MM.1S (cell line): ENCODE results near the gene ALKBH2.

Experiments used
- DNase-seq: peaks from one replicate; pipeline ENCODE4 v3.0.0-alpha.2; 2015
- H2AFZ ChIP-seq: fragments of 300-600 bp; sonication (generic); 2 replicates; pipeline ENCODE4 v1.6.0; 2016; ENCODE audit warnings: antibody characterized with exemption, low read length
- H3F3A ChIP-seq: fragments of 300-600 bp; sonication (generic); 2 replicates; pipeline ENCODE4 v1.6.1; 2016; ENCODE audit warnings: mild to moderate bottlenecking, antibody characterized with exemption, low read length, moderate library complexity, mixed read lengths; ENCODE audit not compliant: insufficient read depth
- H3K27ac ChIP-seq: fragments of 300-600 bp; sonication (generic); 2 replicates; pipeline ENCODE4 v1.5.1; 2016; ENCODE audit warnings: mild to moderate bottlenecking, low read length
- H3K27me3 ChIP-seq: fragments of 300-600 bp; sonication (generic); replicated peaks from 2 replicates; pipeline ENCODE4 v1.6.0; 2016; ENCODE audit warnings: low read length; ENCODE audit not compliant: insufficient read depth
- H3K36me3 ChIP-seq: fragments of 300-600 bp; sonication (generic); replicated peaks from 2 replicates; pipeline ENCODE4 v1.6.1; 2016; ENCODE audit warnings: mild to moderate bottlenecking, low read length, mixed read lengths; ENCODE audit not compliant: insufficient read depth
- H3K4me1 ChIP-seq: fragments of 300-600 bp; sonication (generic); 2 replicates; pipeline ENCODE4 v1.6.1; 2016; ENCODE audit warnings: low read length, mixed read lengths
- H3K4me2 ChIP-seq: fragments of 300-600 bp; sonication (generic); 2 replicates; pipeline ENCODE4 v1.6.0; 2016; ENCODE audit warnings: low read depth, low read length
- H3K4me3 ChIP-seq: fragments of 300-600 bp; sonication (generic); 2 replicates; pipeline ENCODE4 v1.5.1; 2016; ENCODE audit warnings: low read length, mixed read lengths
- H3K79me2 ChIP-seq: fragments of 300-600 bp; sonication (generic); 2 replicates; pipeline ENCODE4 v1.6.1; 2016; ENCODE audit warnings: mixed run types, low read length, mixed read lengths
- H3K9ac ChIP-seq: fragments of 300-600 bp; sonication (generic); 2 replicates; pipeline ENCODE4 v1.6.1; 2016; ENCODE audit warnings: low read length, mixed read lengths
- H3K9me2 ChIP-seq: fragments of 300-600 bp; sonication (generic); replicated peaks from 2 replicates; pipeline ENCODE4 v1.6.1; 2016; ENCODE audit warnings: mild to moderate bottlenecking, low read length, mixed read lengths; ENCODE audit not compliant: insufficient read depth
- H3K9me3 ChIP-seq: fragments of 300-600 bp; sonication (generic); replicated peaks from 2 replicates; pipeline ENCODE4 v1.6.1; 2016; ENCODE audit warnings: mild to moderate bottlenecking, low read length, mixed read lengths; ENCODE audit not compliant: insufficient read depth
- H4K20me1 ChIP-seq: fragments of 300-600 bp; sonication (generic); 2 replicates; pipeline ENCODE4 v1.6.1; 2016; ENCODE audit warnings: mild to moderate bottlenecking, low read length, moderate library complexity, mixed read lengths; ENCODE audit not compliant: insufficient read depth
- CTCF ChIP-seq: fragments of 300-600 bp; sonication (generic); IDR thresholded peaks from 2 replicates; pipeline ENCODE4 v1.5.1; 2016; ENCODE audit warnings: antibody characterized with exemption, low read length, mixed read lengths
- EZH2 ChIP-seq: fragments of 300-600 bp; sonication (generic); optimal IDR thresholded peaks from 2 replicates; pipeline ENCODE3; 2017; ENCODE audit warnings: low read depth, mild to moderate bottlenecking, antibody characterized with exemption, low read length, mixed read lengths
- EZH2phosphoT487 ChIP-seq: fragments of 300-600 bp; sonication (generic); IDR thresholded peaks from 2 replicates; pipeline ENCODE4 v1.6.1; 2018; ENCODE audit warnings: antibody characterized with exemption, low read length

The ALKBH2 gene

GRCh38 chr12:109137055-109137454 is 43.8 kb upstream of the ALKBH2 start:
- Histone ChIP-seq H2AFZ (no peak overlapping the region), H3K36me3 (no peaks in the 10 kb centered on the region), H3K4me3 (no peak overlapping the region), H3F3A (no peaks in the 10 kb centered on the region), H3K27ac (no peak overlapping the region), H3K27me3 (no peaks in the 10 kb centered on the region), H3K4me1 (0 out of 2 replicates have a peak, but pooled peaks cover under 1% of the 10 kb centered on the region), H3K4me2 (no peak overlapping the region), H4K20me1 (no peaks in the 10 kb centered on the region), H3K9me3 (no peaks in the 10 kb centered on the region), H3K9ac (no peak overlapping the region), H3K9me2 (no peaks in the 10 kb centered on the region), H3K79me2 (peaks cover 9% of the 10 kb centered on the region; the same call in 1 of the 2 replicates)
- no peak for DNase-seq
- no peak for TF ChIP-seq EZH2phosphoT487
- TF ChIP-seq EZH2 = no peak
- no peak for TF ChIP-seq CTCF

GRCh38 chr12:109134186-109134917 is 41.1 kb upstream of the ALKBH2 start:
- Histone ChIP-seq H3K27ac (no peak overlapping the region), H3K9me3 (no peaks in the 10 kb centered on the region), H3K4me1 (no peaks in the 10 kb centered on the region), H3K4me3 (no peak overlapping the region), H3F3A (no peaks in the 10 kb centered on the region), H4K20me1 (no peaks in the 10 kb centered on the region), H3K27me3 (no peaks in the 10 kb centered on the region), H3K36me3 (no peaks in the 10 kb centered on the region), H3K79me2 (peaks cover 9% of the 10 kb centered on the region; the same call in 1 of the 2 replicates), H2AFZ (no peak overlapping the region), H3K4me2 (no peak overlapping the region), H3K9me2 (no peaks in the 10 kb centered on the region), H3K9ac (no peak overlapping the region)
- no peak for DNase-seq
- no peak for TF ChIP-seq EZH2phosphoT487
- peak; percentile 65 for TF ChIP-seq CTCF
- no peak for TF ChIP-seq EZH2

- no peak for DNase-seq
- peak overlapping the region; percentile 62 for H3K4me2 ChIP-seq
- H3K9me3 ChIP-seq = no peaks in the 10 kb centered on the region
- H2AFZ ChIP-seq = peak overlapping the region; percentile 28
- TF ChIP-seq EZH2 = no peak
- TF ChIP-seq EZH2phosphoT487 = no peak
- no peak for TF ChIP-seq CTCF
- peak overlapping the region; percentile 69 for H3K9ac ChIP-seq
- no peaks in the 10 kb centered on the region for H3K36me3 ChIP-seq
- peaks cover 9% of the 10 kb centered on the region; the same call in 1 of the 2 replicates for H3K79me2 ChIP-seq
- no peaks in the 10 kb centered on the region for H3K27me3 ChIP-seq
- no peaks in the 10 kb centered on the region for H3K4me1 ChIP-seq
- H3F3A ChIP-seq = no peaks in the 10 kb centered on the region
- H3K9me2 ChIP-seq = no peaks in the 10 kb centered on the region
- no peaks in the 10 kb centered on the region for H4K20me1 ChIP-seq
- H3K4me3 ChIP-seq = peak overlapping the region; percentile 63
- peak overlapping the region; percentile 69 for H3K27ac ChIP-seq
These were observed 38.1 kb upstream of the ALKBH2 start for GRCh38 chr12:109131154-109132050.
